GM13976 (cell line): ENCODE data around the gene LSM4.
"Not testable (repeated sequence)": the region's sequence is repeated elsewhere in the genome, so short reads cannot be mapped to it uniquely, and the experiment has no call there.

Experiments used
- DNase-seq: peaks from one replicate; pipeline ENCODE4 v3.0.0; 2012; ENCODE audit warnings: low spot score
- in situ Hi-C: fragments of 300-500 bp; cut with MboI; formaldehyde crosslinking; loops from one replicate; pipeline ENCODE4 v1.12.0; 2022; ENCODE audit warnings: low sequenced_read_pairs, mixed read lengths, inconsistent platforms; ENCODE audit not compliant: unreplicated experiment
- TF ChIP-seq, protein P1 (sequence below): IDR thresholded peaks from 2 replicates; pipeline ENCODE4 v1.5.1; 2012; ENCODE audit warnings: borderline replicate concordance, mild to moderate bottlenecking; ENCODE audit not compliant: insufficient read depth; ENCODE audit errors: extremely low read depth, missing control alignments, control extremely low read depth

Gene LSM4

GRCh38 chr19:18362934-18363542 lies 40.2 kb upstream of the LSM4 start:
- in situ Hi-C loops: no loop called here

DNA sequence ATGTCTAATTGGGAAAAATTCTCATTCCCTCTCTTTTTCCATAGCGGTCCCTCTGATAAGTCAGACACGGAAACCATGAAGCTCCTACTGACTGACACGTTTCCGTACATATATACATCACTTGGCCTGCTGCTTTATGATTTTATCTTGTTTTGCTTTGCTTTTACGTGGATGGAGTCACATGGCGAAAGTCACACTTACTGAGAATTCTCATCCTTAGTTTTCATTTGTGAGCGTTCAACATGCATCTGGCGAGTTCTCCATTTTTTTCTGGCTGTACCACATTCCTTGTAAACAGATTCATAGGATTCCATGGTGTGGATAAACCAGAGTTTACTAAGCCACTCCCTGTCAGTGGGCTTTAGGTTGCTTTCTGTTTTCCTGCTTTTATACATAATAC lies 38.8 kb upstream of the LSM4 start:
- TF ChIP-seq, protein P1, sequence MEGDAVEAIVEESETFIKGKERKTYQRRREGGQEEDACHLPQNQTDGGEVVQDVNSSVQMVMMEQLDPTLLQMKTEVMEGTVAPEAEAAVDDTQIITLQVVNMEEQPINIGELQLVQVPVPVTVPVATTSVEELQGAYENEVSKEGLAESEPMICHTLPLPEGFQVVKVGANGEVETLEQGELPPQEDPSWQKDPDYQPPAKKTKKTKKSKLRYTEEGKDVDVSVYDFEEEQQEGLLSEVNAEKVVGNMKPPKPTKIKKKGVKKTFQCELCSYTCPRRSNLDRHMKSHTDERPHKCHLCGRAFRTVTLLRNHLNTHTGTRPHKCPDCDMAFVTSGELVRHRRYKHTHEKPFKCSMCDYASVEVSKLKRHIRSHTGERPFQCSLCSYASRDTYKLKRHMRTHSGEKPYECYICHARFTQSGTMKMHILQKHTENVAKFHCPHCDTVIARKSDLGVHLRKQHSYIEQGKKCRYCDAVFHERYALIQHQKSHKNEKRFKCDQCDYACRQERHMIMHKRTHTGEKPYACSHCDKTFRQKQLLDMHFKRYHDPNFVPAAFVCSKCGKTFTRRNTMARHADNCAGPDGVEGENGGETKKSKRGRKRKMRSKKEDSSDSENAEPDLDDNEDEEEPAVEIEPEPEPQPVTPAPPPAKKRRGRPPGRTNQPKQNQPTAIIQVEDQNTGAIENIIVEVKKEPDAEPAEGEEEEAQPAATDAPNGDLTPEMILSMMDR: no peak

More at GRCh38 chr19:18362934-18363542, 40.2 kb upstream of the LSM4 start:
- TF ChIP-seq, protein P1: no peak
- no peak for DNase-seq

GRCh38 chr19:18357041-18357440 lies 34.2 kb upstream of the LSM4 start:
- in situ Hi-C loops: no loop called here
- TF ChIP-seq, protein P1: no peak
- no peak for DNase-seq

More for the DNA sequence above, 38.8 kb upstream of the LSM4 start:
- DNase-seq: no peak
- in situ Hi-C loops: no loop called here

- in situ Hi-C loops, DNase-seq: not testable (repeated sequence)
Measured at GRCh38 chr19:18354743-18355142, 31.9 kb upstream of the LSM4 start.

DNA sequence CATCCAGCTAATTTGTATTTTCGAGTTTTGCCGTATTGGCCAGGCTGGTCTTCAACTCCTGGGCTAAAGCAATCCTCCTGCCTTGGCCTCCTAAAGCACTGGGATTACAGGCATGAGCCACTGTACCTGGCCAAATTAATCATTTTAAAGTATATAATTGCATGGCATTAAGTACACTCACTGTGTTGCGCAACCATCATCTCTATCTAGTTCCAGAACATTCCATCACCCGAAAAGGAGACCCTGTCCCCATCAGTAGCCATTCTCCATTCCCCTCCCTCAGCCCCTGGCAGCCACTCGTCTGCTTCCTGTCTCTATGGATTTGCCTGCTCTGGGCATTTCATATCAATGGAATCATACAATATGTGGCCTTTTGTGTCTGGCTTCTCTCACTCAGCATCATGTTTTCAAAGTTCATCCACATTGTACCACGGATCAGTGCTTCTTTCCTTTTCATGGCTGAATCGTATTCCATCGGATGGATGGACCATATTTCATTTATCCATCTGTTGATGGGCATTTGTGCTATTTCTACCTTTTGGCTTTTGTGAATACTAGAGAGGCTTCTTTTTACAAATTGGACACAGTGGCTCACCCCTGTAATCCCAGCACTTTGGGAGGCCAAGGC lies 30.6 kb upstream of the LSM4 start:
- in situ Hi-C loops: no loop called here
- no peak for DNase-seq
- TF ChIP-seq, protein P1: no peak

- TF ChIP-seq, protein P1: no peak
- in situ Hi-C loops: no loop called here
- no peak for DNase-seq
Measured at GRCh38 chr19:18351544-18351943, 28.7 kb upstream of the LSM4 start.

DNA sequence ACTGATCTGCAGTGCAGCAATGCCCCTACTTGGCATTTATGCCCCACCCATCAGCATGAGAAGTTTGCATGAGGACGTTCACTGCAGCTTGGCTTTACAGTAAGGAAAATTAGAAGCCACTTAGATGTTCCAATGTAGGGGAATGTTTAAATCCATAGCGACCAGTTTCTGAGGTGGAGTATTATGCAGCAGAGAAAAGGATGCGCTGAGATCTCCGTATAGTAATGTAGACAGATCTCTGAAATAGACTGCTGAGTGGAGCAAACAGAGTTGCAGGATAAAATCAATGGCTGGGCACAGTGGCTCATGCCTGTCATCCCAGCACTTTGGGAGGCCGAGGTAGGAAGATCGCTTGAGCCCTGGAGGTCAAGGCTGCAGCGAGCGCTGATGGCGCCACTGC lies 27.6 kb upstream of the LSM4 start:
- TF ChIP-seq, protein P1: no peak
- no peak for DNase-seq
- in situ Hi-C loops: no loop called here
